Measurements from ENCODE around the gene GJC2. TPM values are rescaled to one million over a fixed set of nuclear protein-coding genes. Genes with fewer than 3 reads are reported as not detected.

Gene GJC2
- total RNA-seq, 1 experiment from 2014 or later = 0.76 TPM

DNA sequence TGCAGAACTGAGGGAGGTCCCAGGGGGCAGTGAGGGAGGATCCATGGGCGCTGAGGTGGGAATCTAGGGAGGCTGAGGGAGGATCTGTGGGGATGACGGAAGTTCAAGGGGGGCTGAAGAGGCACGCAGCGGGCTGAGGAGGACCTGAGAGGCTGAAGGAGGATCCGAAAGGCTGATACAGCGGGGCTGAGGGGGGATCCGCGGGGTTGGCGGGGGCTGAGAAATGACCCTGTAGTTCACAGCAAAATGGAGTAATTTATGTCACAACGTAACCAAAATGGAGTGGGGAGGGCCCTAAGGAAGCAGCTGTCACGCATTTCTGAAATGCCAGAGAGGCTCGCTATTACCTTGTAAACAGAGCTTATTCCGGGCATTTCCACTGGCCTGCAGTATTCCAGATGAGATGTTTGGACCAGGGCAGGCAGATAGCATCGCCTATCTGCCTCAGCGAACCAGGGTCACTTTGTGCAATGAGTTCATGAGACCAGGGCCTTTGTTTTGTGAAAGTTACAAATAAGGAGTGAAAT, 39.7 kb upstream of the GJC2 start:
- peak overlapping the region; percentile 97 to 98 for H3K4me3 ChIP-seq (replicated peaks in 1 of 2; ENCODE audit: low read depth in 1 of 2, low read length in 2 of 2)
- peaks cover 0 to 14% of the 10 kb centered on the region in 2 experiments; a peak in 1 of 4 replicates for H3K36me3 ChIP-seq (ENCODE audit: control insufficient read depth in 1 of 2, insufficient read depth in 2 of 2, low read length in 2 of 2)
- H3K9ac ChIP-seq (ENCODE audit: low read length) = peak overlapping the region; percentile 97
- no peak for DNase-seq (ENCODE audit: low read depth, low spot score)
- intact Hi-C loops (cut with micrococcal nuclease) = loop anchor here (2.0 kb wide), 1 partner anchor 31 kb away; the partner anchor contains the start of gene GUK1
- H3K9me2 ChIP-seq (ENCODE audit: insufficient read depth) = no peaks in the 10 kb centered on the region
- peaks cover 4 to 14% of the 10 kb centered on the region in 2 experiments; a peak in 3 of 4 replicates for H3K4me1 ChIP-seq (ENCODE audit: control insufficient read depth in 1 of 2, insufficient read depth in 2 of 2, low read length in 2 of 2)
- ChIA-PET POLR2A (interaction anchor here (0.8 kb wide), 1 partner anchor 21 kb away, joined by 6 read pairs; no protein-coding TSS in a partner anchor), CTCF (interaction anchor here (0.5 to 1.7 kb wide), 2 partner anchors 21 to 362 kb away, joined by 3 to 6 read pairs; no protein-coding TSS in a partner anchor), RAD21 (ENCODE audit: low non-redundant PET in 1 of 2, low total read pairs in 2 of 2, uncharacterized antibody in 2 of 2, unreplicated experiment in 2 of 2) (no interaction called here)
- no peaks in the 10 kb centered on the region for H3K27me3 ChIP-seq (ENCODE audit: insufficient read depth, low read length)
- no peak for ATAC-seq
- H3K79me2 ChIP-seq (ENCODE audit: insufficient read depth, low read length) = peaks cover 25% of the 10 kb centered on the region
- BruUV-seq (replicated peaks) = TSS peak; percentile 46
- TF ChIP-seq EZH2 (IDR thresholded peaks at IDR 0.05) (no peak), POLR2AphosphoS5 (IDR thresholded peaks at IDR 0.05; ENCODE audit: low read depth, low read length) (no peak), CTCF (IDR thresholded peaks at IDR 0.05 in 2 of 3, conservative IDR thresholded peaks at IDR 0.05 in 1 of 3; ENCODE audit: borderline replicate concordance in 1 of 3, insufficient read depth in 1 of 3, low read depth in 2 of 3, low read length in 2 of 3) (no peak), SRF (IDR thresholded peaks at IDR 0.05; ENCODE audit: low read depth) (no peak), ZBTB33 (IDR thresholded peaks at IDR 0.05; ENCODE audit: extremely low read depth, insufficient replicate concordance, low read length) (no peak), SP1 (IDR thresholded peaks at IDR 0.05; ENCODE audit: low read depth) (no peak)
- H4K20me1 ChIP-seq (ENCODE audit: insufficient read depth) = no peaks in the 10 kb centered on the region
- H3K27ac ChIP-seq (ENCODE audit: low read depth, low read length) = peak overlapping the region; percentile 53; the same call in 1 of the 2 replicates
- no peaks in the 10 kb centered on the region for H3K9me3 ChIP-seq (ENCODE audit: control insufficient read depth in 1 of 2, insufficient read depth in 1 of 2, low read depth in 1 of 2, low read length in 2 of 2)
- H3K4me2 ChIP-seq (ENCODE audit: low read length) = peak overlapping the region; percentile 99
- H2AFZ ChIP-seq (ENCODE audit: low read depth, low read length, poor library complexity, severe bottlenecking) = no peak overlapping the region

Measured in HCT116 (cell line).